Measurements from ENCODE around the gene TRIP11. TPM values are rescaled to one million over a fixed set of nuclear protein-coding genes. Genes with fewer than 3 reads are reported as not detected.
A peak's percentile ranks its signal among the peaks of the same experiment; 100 is the strongest.

Gene TRIP11
- total and polyA plus RNA-seq, 2 donors: 6.0 to 20.6 TPM

GRCh38 chr14:92041203-92041602 is 1.3 kb upstream of the TRIP11 start:
- DNase-seq (ENCODE audit: low read depth in 6 of 9, low spot score in 9 of 9): no peak
- Histone ChIP-seq H3K27me3 (ENCODE audit: control insufficient read depth in 2 of 2, insufficient read depth in 1 of 2, low read length in 1 of 2) (no peaks in the 10 kb centered on the region), H3K36me3 (ENCODE audit: control insufficient read depth in 2 of 2, insufficient read depth in 2 of 2, low read length in 1 of 2) (peaks cover 5 to 7% of the 10 kb centered on the region in 2 donors), H3K4me3 (ENCODE audit: low read length in 2 of 2) (no peak overlapping the region), H3K27ac (ENCODE audit: low read depth in 1 of 2, low read length in 1 of 2) (no peak overlapping the region), H3K4me1 (ENCODE audit: control insufficient read depth in 2 of 2, insufficient read depth in 2 of 2, low read length in 2 of 2) (peaks cover 15 to 20% of the 10 kb centered on the region in 2 donors), H3K9me3 (ENCODE audit: control insufficient read depth in 2 of 2, insufficient read depth in 1 of 2, low read length in 1 of 2) (no peaks in the 10 kb centered on the region)
- 98% methylated on average over 10 of the region's 10 CpGs for WGBS

GRCh38 chr14:92040431-92041051 is 682 bp upstream of the TRIP11 start:
- Histone ChIP-seq H3K36me3 (ENCODE audit: control insufficient read depth in 2 of 2, insufficient read depth in 2 of 2, low read length in 1 of 2) (peaks cover 5 to 7% of the 10 kb centered on the region in 2 donors), H3K27me3 (ENCODE audit: control insufficient read depth in 2 of 2, insufficient read depth in 1 of 2, low read length in 1 of 2) (no peaks in the 10 kb centered on the region), H3K4me3 (ENCODE audit: low read length in 2 of 2) (peak overlapping the region; percentile 73 to 80), H3K27ac (ENCODE audit: low read depth in 1 of 2, low read length in 1 of 2) (peak overlapping the region; percentile 94 to 96), H3K4me1 (ENCODE audit: control insufficient read depth in 2 of 2, insufficient read depth in 2 of 2, low read length in 2 of 2) (peaks cover 15 to 22% of the 10 kb centered on the region in 2 donors), H3K9me3 (ENCODE audit: control insufficient read depth in 2 of 2, insufficient read depth in 1 of 2, low read length in 1 of 2) (no peaks in the 10 kb centered on the region)
- DNase-seq (ENCODE audit: low read depth in 6 of 9, low spot score in 9 of 9): peak in 6 of 9 donors; percentile 6 to 61 (median 25)
- WGBS: under 1% methylated on average over 13 of the region's 13 CpGs

GRCh38 chr14:92039063-92039718 is 668 bp downstream of the TRIP11 start:
- H3K36me3 ChIP-seq (ENCODE audit: control insufficient read depth in 2 of 2, insufficient read depth in 2 of 2, low read length in 1 of 2): peaks cover 7 to 11% of the 10 kb centered on the region in 2 donors
- H3K4me3 ChIP-seq (ENCODE audit: low read length in 2 of 2): peak overlapping the region; percentile 73 to 80
- peak overlapping the region; percentile 94 to 96 for H3K27ac ChIP-seq (ENCODE audit: low read depth in 1 of 2, low read length in 1 of 2)
- no peaks in the 10 kb centered on the region for H3K9me3 ChIP-seq (ENCODE audit: control insufficient read depth in 2 of 2, insufficient read depth in 1 of 2, low read length in 1 of 2)
- H3K27me3 ChIP-seq (ENCODE audit: control insufficient read depth in 2 of 2, insufficient read depth in 1 of 2, low read length in 1 of 2): no peaks in the 10 kb centered on the region
- DNase-seq (ENCODE audit: low read depth in 6 of 9, low spot score in 9 of 9): peak in 8 of 9 donors; percentile 16 to 64 (median 26)
- under 1% methylated on average over 22 of the region's 22 CpGs for WGBS
- peaks cover 15 to 22% of the 10 kb centered on the region in 2 donors for H3K4me1 ChIP-seq (ENCODE audit: control insufficient read depth in 2 of 2, insufficient read depth in 2 of 2, low read length in 2 of 2)

- Histone ChIP-seq H3K27ac (ENCODE audit: low read depth in 1 of 2, low read length in 1 of 2) (peak overlapping the region in 1 of 2 donors; percentile 22), H3K9me3 (ENCODE audit: control insufficient read depth in 2 of 2, insufficient read depth in 1 of 2, low read length in 1 of 2) (no peaks in the 10 kb centered on the region), H3K4me1 (ENCODE audit: control insufficient read depth in 2 of 2, insufficient read depth in 2 of 2, low read length in 2 of 2) (peaks cover 15 to 22% of the 10 kb centered on the region in 2 donors), H3K27me3 (ENCODE audit: control insufficient read depth in 2 of 2, insufficient read depth in 1 of 2, low read length in 1 of 2) (no peaks in the 10 kb centered on the region), H3K36me3 (ENCODE audit: control insufficient read depth in 2 of 2, insufficient read depth in 2 of 2, low read length in 1 of 2) (peaks cover 7 to 11% of the 10 kb centered on the region in 2 donors), H3K4me3 (ENCODE audit: low read length in 2 of 2) (peak overlapping the region in 1 of 2 donors; percentile 80)
- no peak for DNase-seq (ENCODE audit: low read depth in 6 of 9, low spot score in 9 of 9)
- 93% methylated on average over 3 of the region's 3 CpGs for WGBS
These were observed 1.9 kb downstream of the TRIP11 start for GRCh38 chr14:92037989-92038388.

GRCh38 chr14:92035890-92036289 is 4.0 kb downstream of the TRIP11 start:
- no peak overlapping the region for H3K4me3 ChIP-seq (ENCODE audit: low read length in 2 of 2)

GRCh38 chr14:92033906-92034687 is 5.8 kb downstream of the TRIP11 start:
- peaks cover 8 to 15% of the 10 kb centered on the region in 2 donors for H3K4me1 ChIP-seq (ENCODE audit: control insufficient read depth in 2 of 2, insufficient read depth in 2 of 2, low read length in 2 of 2)
- no peak overlapping the region for H3K4me3 ChIP-seq (ENCODE audit: low read length in 2 of 2)
- peaks cover 16 to 21% of the 10 kb centered on the region in 2 donors for H3K36me3 ChIP-seq (ENCODE audit: control insufficient read depth in 2 of 2, insufficient read depth in 2 of 2, low read length in 1 of 2)
- 92% methylated on average over 11 of the region's 11 CpGs for WGBS
- H3K27me3 ChIP-seq (ENCODE audit: control insufficient read depth in 2 of 2, insufficient read depth in 1 of 2, low read length in 1 of 2): no peaks in the 10 kb centered on the region
- no peak overlapping the region for H3K27ac ChIP-seq (ENCODE audit: low read depth in 1 of 2, low read length in 1 of 2)
- H3K9me3 ChIP-seq (ENCODE audit: control insufficient read depth in 2 of 2, insufficient read depth in 1 of 2, low read length in 1 of 2): no peaks in the 10 kb centered on the region
- DNase-seq (ENCODE audit: low read depth in 6 of 9, low spot score in 9 of 9): no peak

More at GRCh38 chr14:92035890-92036289, 4.0 kb downstream of the TRIP11 start:
- Histone ChIP-seq H3K27ac (ENCODE audit: low read depth in 1 of 2, low read length in 1 of 2) (no peak overlapping the region), H3K27me3 (ENCODE audit: control insufficient read depth in 2 of 2, insufficient read depth in 1 of 2, low read length in 1 of 2) (no peaks in the 10 kb centered on the region), H3K9me3 (ENCODE audit: control insufficient read depth in 2 of 2, insufficient read depth in 1 of 2, low read length in 1 of 2) (no peaks in the 10 kb centered on the region), H3K4me1 (ENCODE audit: control insufficient read depth in 2 of 2, insufficient read depth in 2 of 2, low read length in 2 of 2) (peaks cover 11 to 18% of the 10 kb centered on the region in 2 donors), H3K36me3 (ENCODE audit: control insufficient read depth in 2 of 2, insufficient read depth in 2 of 2, low read length in 1 of 2) (peaks cover 16 to 19% of the 10 kb centered on the region in 2 donors)
- no peak for DNase-seq (ENCODE audit: low read depth in 6 of 9, low spot score in 9 of 9)
- WGBS: 97% methylated on average over 1 of the region's 1 CpG

- Histone ChIP-seq H3K36me3 (ENCODE audit: control insufficient read depth in 2 of 2, insufficient read depth in 2 of 2, low read length in 1 of 2) (peaks cover 19 to 22% of the 10 kb centered on the region in 2 donors), H3K4me1 (ENCODE audit: control insufficient read depth in 2 of 2, insufficient read depth in 2 of 2, low read length in 2 of 2) (peaks cover 7 to 15% of the 10 kb centered on the region in 2 donors)
These were observed 6.4 kb downstream of the TRIP11 start for GRCh38 chr14:92033433-92033832.

GRCh38 chr14:92026548-92027190 is 13.2 kb downstream of the TRIP11 start:
- Histone ChIP-seq H3K36me3 (ENCODE audit: control insufficient read depth in 2 of 2, insufficient read depth in 2 of 2, low read length in 1 of 2) (peaks cover 21 to 33% of the 10 kb centered on the region in 2 donors), H3K27ac (ENCODE audit: low read depth in 1 of 2, low read length in 1 of 2) (no peak overlapping the region), H3K9me3 (ENCODE audit: control insufficient read depth in 2 of 2, insufficient read depth in 1 of 2, low read length in 1 of 2) (no peaks in the 10 kb centered on the region), H3K27me3 (ENCODE audit: control insufficient read depth in 2 of 2, insufficient read depth in 1 of 2, low read length in 1 of 2) (no peaks in the 10 kb centered on the region), H3K4me1 (ENCODE audit: control insufficient read depth in 2 of 2, insufficient read depth in 2 of 2, low read length in 2 of 2) (no peaks in the 10 kb centered on the region), H3K4me3 (ENCODE audit: low read length in 2 of 2) (no peak overlapping the region)
- 94% methylated on average over 21 of the region's 21 CpGs for WGBS
- DNase-seq (ENCODE audit: low read depth in 6 of 9, low spot score in 9 of 9): no peak

More at GRCh38 chr14:92033433-92033832, 6.4 kb downstream of the TRIP11 start:
- WGBS: 92% methylated on average over 1 of the region's 1 CpG
- Histone ChIP-seq H3K9me3 (ENCODE audit: control insufficient read depth in 2 of 2, insufficient read depth in 1 of 2, low read length in 1 of 2) (no peaks in the 10 kb centered on the region), H3K27ac (ENCODE audit: low read depth in 1 of 2, low read length in 1 of 2) (no peak overlapping the region), H3K4me3 (ENCODE audit: low read length in 2 of 2) (no peak overlapping the region), H3K27me3 (ENCODE audit: control insufficient read depth in 2 of 2, insufficient read depth in 1 of 2, low read length in 1 of 2) (no peaks in the 10 kb centered on the region)
- no peak for DNase-seq (ENCODE audit: low read depth in 6 of 9, low spot score in 9 of 9)

Data from thymus (tissue), 11 donors.